GM06990 (cell line): ENCODE data around the gene KNTC1.

Experiments
- DNase-seq: peaks from one replicate; pipeline ENCODE4 v3.0.0-alpha.2; 2011; ENCODE audit not compliant: insufficient read length; ENCODE audit errors: extremely low read depth
- H3K27me3 ChIP-seq: replicated peaks from 2 replicates; pipeline ENCODE4 v1.6.0; 2011; ENCODE audit warnings: low read length; ENCODE audit not compliant: control insufficient read depth, insufficient read depth
- H3K36me3 ChIP-seq: 2 replicates; pipeline ENCODE4 v1.5.1; 2011; ENCODE audit warnings: low read length; ENCODE audit not compliant: control insufficient read depth, insufficient read depth
- H3K4me3 ChIP-seq: replicated peaks from 2 replicates; pipeline ENCODE4 v1.5.1; 2011; ENCODE audit warnings: low read depth, mild to moderate bottlenecking, control low read depth, low read length
- TF ChIP-seq, protein P1 (sequence below): IDR thresholded peaks from 2 replicates; pipeline ENCODE4 v1.5.1; 2011; ENCODE audit warnings: low read length, control low read depth, mild to moderate bottlenecking, inconsistent platforms; ENCODE audit not compliant: insufficient read depth, poor library complexity, severe bottlenecking

The KNTC1 gene

DNA sequence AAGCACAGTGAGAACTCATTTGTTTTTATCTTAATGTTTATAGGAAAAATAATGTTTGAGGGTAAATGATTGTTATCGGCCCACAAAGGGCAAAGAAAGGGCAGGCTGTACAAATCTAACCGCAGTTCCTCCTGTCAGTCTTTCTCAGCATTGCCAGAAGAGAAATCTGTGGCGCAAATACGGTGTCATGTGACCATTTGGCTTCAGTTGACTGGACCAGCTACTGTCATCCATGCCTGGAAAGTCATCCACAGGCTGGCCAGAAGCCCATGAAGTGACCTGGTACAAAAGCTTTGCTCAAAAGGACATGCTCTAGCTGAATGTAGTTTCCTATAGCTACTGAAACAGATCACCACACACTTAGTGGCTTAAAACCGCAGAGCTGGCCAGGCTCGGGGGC, 132.5 kb downstream of the KNTC1 start:
- Histone ChIP-seq H3K4me3 (no peak overlapping the region), H3K27me3 (no peaks in the 10 kb centered on the region), H3K36me3 (no peaks in the 10 kb centered on the region)
- TF ChIP-seq, protein P1, sequence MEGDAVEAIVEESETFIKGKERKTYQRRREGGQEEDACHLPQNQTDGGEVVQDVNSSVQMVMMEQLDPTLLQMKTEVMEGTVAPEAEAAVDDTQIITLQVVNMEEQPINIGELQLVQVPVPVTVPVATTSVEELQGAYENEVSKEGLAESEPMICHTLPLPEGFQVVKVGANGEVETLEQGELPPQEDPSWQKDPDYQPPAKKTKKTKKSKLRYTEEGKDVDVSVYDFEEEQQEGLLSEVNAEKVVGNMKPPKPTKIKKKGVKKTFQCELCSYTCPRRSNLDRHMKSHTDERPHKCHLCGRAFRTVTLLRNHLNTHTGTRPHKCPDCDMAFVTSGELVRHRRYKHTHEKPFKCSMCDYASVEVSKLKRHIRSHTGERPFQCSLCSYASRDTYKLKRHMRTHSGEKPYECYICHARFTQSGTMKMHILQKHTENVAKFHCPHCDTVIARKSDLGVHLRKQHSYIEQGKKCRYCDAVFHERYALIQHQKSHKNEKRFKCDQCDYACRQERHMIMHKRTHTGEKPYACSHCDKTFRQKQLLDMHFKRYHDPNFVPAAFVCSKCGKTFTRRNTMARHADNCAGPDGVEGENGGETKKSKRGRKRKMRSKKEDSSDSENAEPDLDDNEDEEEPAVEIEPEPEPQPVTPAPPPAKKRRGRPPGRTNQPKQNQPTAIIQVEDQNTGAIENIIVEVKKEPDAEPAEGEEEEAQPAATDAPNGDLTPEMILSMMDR: no peak
- DNase-seq: no peak

GRCh38 chr12:122661246-122661645, 134.2 kb downstream of the KNTC1 start:
- TF ChIP-seq, protein P1: no peak
- H3K27me3 ChIP-seq: no peaks in the 10 kb centered on the region
- H3K4me3 ChIP-seq: no peak overlapping the region
- no peaks in the 10 kb centered on the region for H3K36me3 ChIP-seq
- no peak for DNase-seq

DNA sequence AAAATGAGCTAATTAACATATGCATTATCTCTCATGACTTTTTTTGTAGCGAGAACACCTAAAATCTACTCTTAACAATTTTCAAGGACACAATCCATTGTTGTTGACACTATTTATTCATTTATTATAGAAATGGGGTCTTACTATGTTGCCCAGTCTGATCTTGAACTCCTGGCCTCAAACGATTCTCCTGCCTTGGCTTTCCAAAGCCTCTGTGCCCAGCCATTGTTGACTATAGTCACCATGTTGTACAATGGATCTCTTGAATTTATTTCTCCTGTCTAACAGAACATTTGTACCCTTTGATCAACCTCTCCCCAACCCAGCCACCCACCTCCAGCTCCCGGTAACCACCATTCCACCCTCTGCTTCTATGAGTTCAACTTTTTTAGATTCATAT, 134.9 kb downstream of the KNTC1 start:
- Histone ChIP-seq H3K27me3 (no peaks in the 10 kb centered on the region), H3K36me3 (no peaks in the 10 kb centered on the region), H3K4me3 (no peak overlapping the region)
- TF ChIP-seq, protein P1: no peak
- DNase-seq: no peak

DNA sequence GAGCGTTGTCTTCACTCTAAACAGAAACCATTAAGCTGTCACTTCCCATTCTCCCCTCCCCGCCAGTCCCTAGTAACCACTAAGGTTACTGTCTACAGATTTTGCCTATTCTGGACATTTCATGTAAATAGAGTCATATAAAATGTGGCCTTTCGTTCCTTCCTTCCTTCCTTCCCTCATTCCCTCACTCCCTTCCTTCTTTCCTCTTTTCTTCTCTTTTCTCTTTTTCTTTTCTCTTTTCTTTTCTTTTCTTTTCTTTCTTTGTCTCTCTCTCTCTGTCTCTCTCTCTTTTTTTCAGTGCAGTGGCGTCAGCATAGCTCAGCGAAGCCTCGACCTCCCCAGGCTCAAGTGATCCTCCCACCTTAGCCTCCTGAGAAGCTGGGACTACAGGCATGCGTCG, 138.3 kb downstream of the KNTC1 start:
- H3K36me3 ChIP-seq: no peaks in the 10 kb centered on the region
- H3K27me3 ChIP-seq: no peaks in the 10 kb centered on the region
- TF ChIP-seq, protein P1: no peak
- H3K4me3 ChIP-seq: no peak overlapping the region
- DNase-seq: no peak

DNA sequence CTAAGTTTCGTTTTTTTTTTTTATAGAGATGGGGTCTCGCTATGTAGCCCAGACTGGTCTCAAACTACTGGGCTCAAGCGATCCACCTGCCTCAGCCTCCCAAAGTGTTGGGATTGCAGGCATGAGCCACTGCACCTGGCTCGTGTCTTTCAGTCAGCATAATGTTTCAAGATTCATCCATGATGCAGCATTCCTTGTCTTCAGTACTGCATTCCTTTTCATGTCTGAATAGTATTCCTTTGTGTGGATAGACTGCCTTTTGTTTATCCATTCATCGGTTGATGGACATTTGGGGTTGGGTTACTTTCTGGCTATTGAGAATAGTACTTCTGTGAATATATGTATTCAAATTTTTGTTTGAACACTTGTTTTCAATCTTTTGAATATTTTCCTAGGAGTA, 138.7 kb downstream of the KNTC1 start:
- H3K36me3 ChIP-seq: no peaks in the 10 kb centered on the region
- no peak for DNase-seq
- TF ChIP-seq, protein P1: no peak
- no peak overlapping the region for H3K4me3 ChIP-seq
- H3K27me3 ChIP-seq: no peaks in the 10 kb centered on the region

DNA sequence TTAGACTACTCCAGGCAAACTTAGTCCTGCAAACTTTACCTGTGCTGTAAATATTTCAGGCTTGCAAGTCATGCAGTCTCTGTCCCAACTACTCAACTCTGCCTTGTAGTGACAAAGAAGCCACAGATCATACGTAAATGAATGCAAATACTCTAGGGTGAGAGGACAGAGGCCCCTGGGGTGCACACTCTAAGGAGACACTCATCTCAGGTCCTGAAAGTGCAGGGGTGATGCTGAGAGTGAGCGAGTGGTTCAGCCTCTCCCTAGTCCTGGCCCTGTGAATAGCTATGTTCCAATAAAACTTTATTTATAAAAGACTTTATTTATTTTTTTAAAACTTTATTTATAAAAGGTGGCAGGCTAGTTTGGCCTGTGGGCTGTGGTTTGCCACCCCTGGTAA, 141.2 kb downstream of the KNTC1 start:
- Histone ChIP-seq H3K27me3 (no peaks in the 10 kb centered on the region), H3K36me3 (no peaks in the 10 kb centered on the region), H3K4me3 (no peak overlapping the region)
- DNase-seq: peak; percentile 15
- TF ChIP-seq, protein P1: no peak
